Uterus (tissue), 4 donors: Measurements from ENCODE around the gene IL17RB. TPM values are rescaled to one million over a fixed set of nuclear protein-coding genes. Genes with fewer than 3 reads are reported as not detected.

Source experiments
- DNase-seq, 2 donors: peaks; one replicate each; pipeline ENCODE4 v3.0.0-alpha.2; 2019 to 2020
- H3K27ac ChIP-seq, 2 donors: fragments of 200-600 bp; sonication (generic); 1 replicate in 1 of 2; 2 replicates in 1 of 2; pipeline ENCODE4 v1.5.1; 2016 to 2018
- H3K27me3 ChIP-seq, 2 donors: fragments of 200-600 bp; sonication (generic); one replicate each; pipeline ENCODE4 v1.5.1; 2018 to 2019; ENCODE audit warnings: control low read depth in 1 of 2
- H3K36me3 ChIP-seq, 2 donors: fragments of 200-600 bp; sonication (generic); one replicate each; pipeline ENCODE4 v1.5.1; 2019; ENCODE audit warnings: control low read depth in 1 of 2
- H3K4me1 ChIP-seq, 2 donors: fragments of 200-600 bp; sonication (generic); one replicate each; pipeline ENCODE4 v1.5.1; 2018 to 2019; ENCODE audit warnings: control low read depth in 1 of 2
- H3K4me3 ChIP-seq, 2 donors: fragments of 200-600 bp; sonication (generic); 1 replicate in 1 of 2; 2 replicates in 1 of 2; pipeline ENCODE4 v1.5.1; 2018 to 2019; ENCODE audit warnings: mild to moderate bottlenecking in 1 of 2
- H3K9me3 ChIP-seq, 2 donors: fragments of 200-600 bp; sonication (generic); one replicate each; pipeline ENCODE4 v1.5.1; 2019; ENCODE audit warnings: control low read depth in 1 of 2
- CTCF ChIP-seq, 4 experiments: fragments of 200-600 bp in 2 of 4; fragments of 450-650 bp in 2 of 4; sonication (generic) in 2 of 4; IDR thresholded peaks; one replicate each; pipeline ENCODE4 v1.5.1; 2016 to 2019; ENCODE audit warnings: antibody characterized with exemption in 4 of 4, mild to moderate bottlenecking in 2 of 4, moderate library complexity in 1 of 4
- POLR2A ChIP-seq, 2 donors: fragments of 450-650 bp; IDR thresholded peaks; one replicate each; pipeline ENCODE4 v1.6.1; 2016; ENCODE audit warnings: antibody characterized with exemption in 2 of 2, mild to moderate bottlenecking in 1 of 2, moderate library complexity in 1 of 2
- intact Hi-C: fragments of 100-400 bp; cut with DNase I; formaldehyde crosslinking; loops from one replicate; pipeline ENCODE4 v1.15.1; 2023; ENCODE audit warnings: low total_unique reads
- total RNA-seq, 4 donors: library from RNA; depleted of rRNA in 3 of 4; stranded (reverse); fragments of >200 nt in 3 of 4; gene quantifications; one replicate each; pipeline versions ENCODE4 v1.1.0 to v1.2.4, GENCODE V29; 2014 to 2023
- donor health status: DM: yes; HTN: yes; CAD: no.

IL17RB gene
- total RNA-seq, 4 donors from 2014 or later, result 1.3 to 4.6 (median 2.8) TPM; not detected in 1

- H3K9me3 ChIP-seq, result no peaks in the 10 kb centered on the region
- intact Hi-C loops, result no loop called here
- no peak for TF ChIP-seq POLR2A (IDR thresholded peaks at IDR 0.05)
- TF ChIP-seq CTCF (IDR thresholded peaks at IDR 0.05), result no peak
- no peaks in the 10 kb centered on the region for H3K27me3 ChIP-seq
- H3K36me3 ChIP-seq, result no peaks in the 10 kb centered on the region
- DNase-seq, result no peak
- no peak overlapping the region for H3K4me3 ChIP-seq
- H3K27ac ChIP-seq, result no peak overlapping the region
- H3K4me1 ChIP-seq, result no peaks in the 10 kb centered on the region
These were observed 37.9 kb upstream of the IL17RB start for GRCh38 chr3:53808496-53808895.

DNA sequence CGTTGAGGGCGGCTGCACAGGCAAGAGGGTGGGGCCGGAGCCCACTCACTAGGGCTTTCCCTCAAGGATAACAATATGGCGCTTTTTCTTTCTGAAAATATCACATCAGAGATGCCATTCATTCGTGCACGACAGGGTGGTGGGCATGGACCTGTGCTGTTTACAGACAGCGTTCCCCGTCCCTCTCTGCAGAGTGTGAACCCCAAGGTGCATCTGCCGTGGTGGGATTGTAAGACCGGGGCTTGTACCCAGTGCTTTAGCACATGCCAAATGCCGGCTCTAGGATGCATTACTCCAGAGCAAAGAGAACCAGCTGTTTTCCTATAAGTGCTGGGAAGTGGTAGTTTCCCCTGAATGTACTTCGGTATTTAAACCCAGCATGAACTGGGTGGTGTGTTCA is 37.1 kb upstream of the IL17RB start:
- no peak for DNase-seq
- Histone ChIP-seq H3K36me3 (no peaks in the 10 kb centered on the region), H3K4me3 (no peak overlapping the region), H3K4me1 (no peaks in the 10 kb centered on the region), H3K27me3 (no peaks in the 10 kb centered on the region), H3K9me3 (no peaks in the 10 kb centered on the region), H3K27ac (no peak overlapping the region)
- no peak for TF ChIP-seq POLR2A (IDR thresholded peaks at IDR 0.05)
- TF ChIP-seq CTCF (IDR thresholded peaks at IDR 0.05), result no peak
- intact Hi-C loops, result no loop called here

GRCh38 chr3:53809764-53810400 is 36.5 kb upstream of the IL17RB start:
- no peak for TF ChIP-seq CTCF (IDR thresholded peaks at IDR 0.05)
- H3K4me1 ChIP-seq, result no peaks in the 10 kb centered on the region
- no peak overlapping the region for H3K27ac ChIP-seq
- no peaks in the 10 kb centered on the region for H3K27me3 ChIP-seq
- no peak overlapping the region for H3K4me3 ChIP-seq
- DNase-seq, result no peak
- intact Hi-C loops, result no loop called here
- H3K9me3 ChIP-seq, result no peaks in the 10 kb centered on the region
- no peaks in the 10 kb centered on the region for H3K36me3 ChIP-seq

- Histone ChIP-seq H3K9me3 (no peaks in the 10 kb centered on the region), H3K27ac (no peak overlapping the region), H3K4me1 (no peaks in the 10 kb centered on the region), H3K4me3 (no peak overlapping the region), H3K36me3 (no peaks in the 10 kb centered on the region), H3K27me3 (no peaks in the 10 kb centered on the region)
- intact Hi-C loops, result no loop called here
- DNase-seq, result no peak
- TF ChIP-seq POLR2A (IDR thresholded peaks at IDR 0.05), result no peak
- no peak for TF ChIP-seq CTCF (IDR thresholded peaks at IDR 0.05)
These were observed 35.0 kb upstream of the IL17RB start for GRCh38 chr3:53811143-53811927.

DNA sequence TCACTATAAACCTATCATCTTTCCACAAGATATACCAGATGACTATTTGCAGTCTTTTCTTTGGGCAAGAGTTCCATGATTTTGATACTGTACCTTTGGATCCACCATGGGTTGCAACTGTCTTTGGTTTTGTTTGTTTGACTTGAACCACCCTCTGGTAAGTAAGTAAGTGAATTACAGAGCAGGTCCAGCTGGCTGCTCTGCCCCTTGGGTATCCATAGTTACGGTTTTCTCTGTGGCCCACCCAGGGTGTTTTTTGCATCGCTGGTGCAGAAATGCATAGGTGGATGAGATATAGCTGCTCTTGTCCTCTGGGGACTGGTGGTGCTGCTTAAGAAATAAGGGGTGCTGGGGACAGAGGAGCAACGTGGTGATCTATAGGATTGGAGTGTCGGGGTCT is 33.9 kb upstream of the IL17RB start:
- intact Hi-C loops, result no loop called here
- no peak for DNase-seq

More for the DNA sequence above, 33.9 kb upstream of the IL17RB start:
- Histone ChIP-seq H3K4me3 (no peak overlapping the region), H3K4me1 (no peaks in the 10 kb centered on the region), H3K36me3 (no peaks in the 10 kb centered on the region), H3K27ac (no peak overlapping the region), H3K9me3 (no peaks in the 10 kb centered on the region), H3K27me3 (no peaks in the 10 kb centered on the region)
- TF ChIP-seq POLR2A (IDR thresholded peaks at IDR 0.05), result no peak
